Epithelial cell of esophagus (primary cell): Measurements from ENCODE around the gene HOXD9.

Experiments
- DNase-seq: peaks from one replicate; pipeline ENCODE4 v3.0.0; 2010; ENCODE audit warnings: low read depth
- H3K4me3 ChIP-seq: 2 replicates; pipeline ENCODE4 v1.5.1; 2011; ENCODE audit warnings: mild to moderate bottlenecking, low read length, control low read depth
- TF ChIP-seq, protein P1 (sequence below): IDR thresholded peaks from 2 replicates; pipeline ENCODE4 v1.5.1; 2011; ENCODE audit warnings: low read depth, mild to moderate bottlenecking, low read length, control low read depth, inconsistent platforms; ENCODE audit not compliant: insufficient read depth; ENCODE audit errors: missing control alignments

The HOXD9 gene

DNA sequence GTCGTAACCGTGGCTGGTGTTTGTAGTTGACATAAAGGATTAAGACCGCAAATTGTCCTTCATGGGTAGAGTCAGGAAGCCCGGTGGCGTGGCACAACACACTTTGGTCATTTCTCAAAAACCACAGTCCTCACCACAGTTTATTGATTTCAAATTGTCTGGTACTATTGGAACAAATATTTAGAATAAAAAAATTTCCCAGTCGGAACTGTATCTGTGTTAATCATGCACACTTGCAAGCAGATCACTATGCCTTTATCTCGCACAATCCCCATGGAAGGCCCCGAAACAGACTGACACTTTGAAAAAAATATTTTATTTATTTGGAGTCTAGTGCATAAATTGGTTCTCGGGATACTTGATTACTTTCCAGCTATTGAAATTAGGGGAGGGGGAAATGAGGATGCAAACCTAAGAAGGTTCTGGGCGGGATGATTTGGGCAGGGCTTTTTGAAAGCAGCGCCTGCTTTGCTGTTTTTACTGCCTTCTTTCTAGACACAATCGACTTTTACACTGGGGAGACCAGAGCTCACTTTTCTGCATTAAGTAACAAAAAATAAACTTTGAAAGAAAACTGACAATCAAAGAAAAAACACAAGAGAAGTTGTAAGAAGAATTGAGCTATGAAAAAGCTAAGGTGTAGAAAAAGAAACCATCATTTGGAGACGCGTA, 50.5 kb downstream of the HOXD9 start:
- H3K4me3 ChIP-seq = no peak overlapping the region

DNA sequence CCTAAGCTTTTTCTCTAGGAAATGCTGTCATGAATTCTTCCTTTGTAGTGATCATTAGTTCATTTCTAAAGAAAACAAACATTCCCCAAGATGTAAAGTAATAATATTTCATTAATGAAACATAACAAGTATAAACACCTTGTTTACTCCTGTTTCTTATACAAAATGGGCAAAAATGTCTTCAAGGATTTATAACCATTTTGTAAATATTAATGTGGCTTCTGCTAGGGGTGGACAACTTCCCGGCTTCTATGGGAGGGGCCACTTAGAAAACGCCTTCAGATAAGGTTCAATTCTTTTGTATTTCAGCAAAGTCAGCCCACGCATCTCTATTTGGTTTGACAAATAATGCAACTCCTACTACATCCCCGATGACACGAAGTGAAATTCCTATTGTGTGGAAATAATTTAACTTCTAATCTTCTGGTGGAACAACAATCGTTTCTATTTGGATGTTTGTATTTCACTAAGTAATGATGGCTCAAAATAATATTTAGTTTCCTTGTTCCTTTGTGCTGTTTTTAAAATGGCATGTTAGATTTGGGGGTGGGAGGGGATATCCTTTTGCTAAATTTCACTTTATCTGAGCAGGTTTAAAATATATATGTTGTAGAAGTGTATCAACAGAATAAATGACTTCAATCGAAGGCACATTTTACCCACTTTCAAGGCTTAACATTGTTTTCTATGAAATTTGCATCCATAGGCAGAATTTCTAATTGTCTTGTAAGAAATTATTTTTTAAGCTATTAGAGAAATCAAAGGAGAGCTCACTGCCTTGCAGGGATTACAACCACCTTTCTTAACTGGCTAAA, 51.3 kb downstream of the HOXD9 start:
- TF ChIP-seq, protein P1, sequence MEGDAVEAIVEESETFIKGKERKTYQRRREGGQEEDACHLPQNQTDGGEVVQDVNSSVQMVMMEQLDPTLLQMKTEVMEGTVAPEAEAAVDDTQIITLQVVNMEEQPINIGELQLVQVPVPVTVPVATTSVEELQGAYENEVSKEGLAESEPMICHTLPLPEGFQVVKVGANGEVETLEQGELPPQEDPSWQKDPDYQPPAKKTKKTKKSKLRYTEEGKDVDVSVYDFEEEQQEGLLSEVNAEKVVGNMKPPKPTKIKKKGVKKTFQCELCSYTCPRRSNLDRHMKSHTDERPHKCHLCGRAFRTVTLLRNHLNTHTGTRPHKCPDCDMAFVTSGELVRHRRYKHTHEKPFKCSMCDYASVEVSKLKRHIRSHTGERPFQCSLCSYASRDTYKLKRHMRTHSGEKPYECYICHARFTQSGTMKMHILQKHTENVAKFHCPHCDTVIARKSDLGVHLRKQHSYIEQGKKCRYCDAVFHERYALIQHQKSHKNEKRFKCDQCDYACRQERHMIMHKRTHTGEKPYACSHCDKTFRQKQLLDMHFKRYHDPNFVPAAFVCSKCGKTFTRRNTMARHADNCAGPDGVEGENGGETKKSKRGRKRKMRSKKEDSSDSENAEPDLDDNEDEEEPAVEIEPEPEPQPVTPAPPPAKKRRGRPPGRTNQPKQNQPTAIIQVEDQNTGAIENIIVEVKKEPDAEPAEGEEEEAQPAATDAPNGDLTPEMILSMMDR = no peak

More for the DNA sequence above, 50.5 kb downstream of the HOXD9 start:
- DNase-seq = no peak
- TF ChIP-seq, protein P1 = no peak

DNA sequence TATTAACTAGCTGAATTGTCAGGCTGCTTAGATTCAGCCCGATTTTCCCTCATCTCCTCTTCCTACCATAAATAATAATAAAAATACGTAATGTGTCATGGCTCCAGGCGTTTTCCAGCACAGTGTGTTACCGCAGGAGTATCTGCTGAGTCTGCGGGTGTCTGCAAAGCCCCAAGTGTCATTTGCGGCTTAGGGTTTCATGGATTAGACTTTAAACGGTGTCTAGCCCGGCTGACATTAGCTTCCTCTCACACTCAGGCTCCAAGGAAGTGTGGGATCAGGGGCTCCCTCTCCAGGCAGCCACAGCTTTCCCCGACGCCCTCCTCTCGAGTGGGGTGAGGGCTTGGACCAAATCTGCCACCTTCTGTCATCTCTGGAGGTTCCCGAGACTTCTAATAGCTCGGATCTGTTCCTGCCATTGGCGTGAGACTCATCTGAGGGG, 51.9 kb downstream of the HOXD9 start:
- H3K4me3 ChIP-seq = no peak overlapping the region
- no peak for DNase-seq

More for the DNA sequence above, 51.3 kb downstream of the HOXD9 start:
- no peak for DNase-seq
- H3K4me3 ChIP-seq = no peak overlapping the region

More for the DNA sequence above, 51.9 kb downstream of the HOXD9 start:
- TF ChIP-seq, protein P1 = no peak
